SK-N-SH (cell line): ENCODE results near the gene COL5A1. TPM values are rescaled to one million over a fixed set of nuclear protein-coding genes. Genes with fewer than 3 reads are reported as not detected.

ENCODE experiments used
- CTCF ChIA-PET: fragments of 300-600, 350-600 bp; formaldehyde crosslinking; extraction: SDS; loops from one replicate; lab custom pipeline; 2021; lab: Yijun Ruan, JAX
- POLR2A ChIA-PET: fragments of 350-600 bp; sonication (Branson Sonifier 250); formaldehyde crosslinking; extraction: SDS; loops from one replicate; lab custom pipeline; 2020; ENCODE audit warnings: antibody characterized with exemption, inconsistent platforms; lab: Yijun Ruan, JAX
- DNase-seq: peaks from one replicate; pipeline ENCODE4 v3.0.0; 2012
- H2AFZ ChIP-seq: fragments of 200-600 bp; sonication (generic); 2 replicates; pipeline ENCODE4 v1.8.1; 2016; ENCODE audit warnings: antibody characterized with exemption, mild to moderate bottlenecking, low read depth
- H3F3A ChIP-seq: fragments of 200-600 bp; sonication (generic); replicated peaks from 2 replicates; pipeline ENCODE3; 2016; ENCODE audit warnings: antibody characterized with exemption, mild to moderate bottlenecking; ENCODE audit not compliant: insufficient read depth
- H3K27ac ChIP-seq, 2 experiments: fragments of 200-500 bp in 1 of 2; fragments of 200-600 bp in 1 of 2; sonication (Bioruptor generic) in 1 of 2; sonication (generic), shearing (Covaris generic) in 1 of 2; 2 replicates each; pipeline versions ENCODE4 v1.5.1 to v1.6.1; 2014 to 2016; ENCODE audit warnings: low read depth in 2 of 2, inconsistent platforms in 1 of 2, low read length in 1 of 2, mild to moderate bottlenecking in 1 of 2, mixed read lengths in 1 of 2
- H3K27me3 ChIP-seq: fragments of 200-600 bp; sonication (generic), shearing (Covaris generic); 2 replicates; pipeline ENCODE4 v1.6.1; 2016; ENCODE audit warnings: mixed run types; ENCODE audit not compliant: insufficient read depth
- H3K36me3 ChIP-seq, 2 experiments: fragments of 200-500 bp in 1 of 2; fragments of 200-600 bp in 1 of 2; sonication (Bioruptor generic) in 1 of 2; sonication (generic) in 1 of 2; replicated peaks in 1 of 2; 2 replicates each; pipeline versions ENCODE3 to v1.5.1; 2014 to 2016; ENCODE audit warnings: low read length in 1 of 2, mild to moderate bottlenecking in 1 of 2; ENCODE audit not compliant: insufficient read depth in 2 of 2, control insufficient read depth in 1 of 2
- H3K4me1 ChIP-seq, 2 experiments: fragments of 200-500 bp in 1 of 2; fragments of 200-600 bp in 1 of 2; sonication (Bioruptor generic) in 1 of 2; sonication (generic), shearing (Covaris generic) in 1 of 2; 2 replicates each; pipeline versions ENCODE4 v1.5.1 to v1.6.1; 2014 to 2016; ENCODE audit warnings: low read depth in 1 of 2, low read length in 1 of 2, mixed run types in 1 of 2; ENCODE audit not compliant: insufficient read depth in 2 of 2, control insufficient read depth in 1 of 2
- H3K4me2 ChIP-seq: fragments of 200-600 bp; sonication (generic), shearing (Covaris generic); 2 replicates; pipeline ENCODE4 v1.6.1; 2017; ENCODE audit warnings: mixed run types
- H3K4me3 ChIP-seq, 2 experiments: fragments of 200-500 bp in 1 of 2; fragments of 200-600 bp in 1 of 2; sonication (Bioruptor generic) in 1 of 2; sonication (generic), shearing (Covaris generic) in 1 of 2; 2 replicates each; pipeline versions ENCODE4 v1.5.1 to v1.8.1; 2014 to 2016; ENCODE audit warnings: low read depth in 2 of 2, inconsistent platforms in 1 of 2, low read length in 1 of 2, mild to moderate bottlenecking in 1 of 2, mixed read lengths in 1 of 2, moderate library complexity in 1 of 2
- H3K79me2 ChIP-seq: fragments of 200-600 bp; sonication (generic); 2 replicates; pipeline ENCODE4 v1.8.1; 2017; ENCODE audit warnings: mild to moderate bottlenecking; ENCODE audit not compliant: insufficient read depth
- H3K9ac ChIP-seq: fragments of 200-600 bp; sonication (generic); 2 replicates; pipeline ENCODE4 v1.6.1; 2017; ENCODE audit warnings: mixed run types
- H3K9me2 ChIP-seq: fragments of 200-600 bp; sonication (generic); 2 replicates; pipeline ENCODE4 v1.6.1; 2017; ENCODE audit warnings: mixed run types
- H3K9me3 ChIP-seq: fragments of 200-600 bp; sonication (generic); 2 replicates; pipeline ENCODE4 v1.6.1; 2017; ENCODE audit warnings: mixed run types, mild to moderate bottlenecking, moderate library complexity
- H4K20me1 ChIP-seq: fragments of 200-600 bp; sonication (generic); 2 replicates; pipeline ENCODE4 v1.6.1; 2017; ENCODE audit warnings: mild to moderate bottlenecking, mixed run types; ENCODE audit not compliant: insufficient read depth
- CHD2 ChIP-seq: fragments of 150-350 bp; IDR thresholded peaks from 2 replicates; pipeline ENCODE4 v1.6.1; 2018; ENCODE audit warnings: low read length; ENCODE audit not compliant: partially characterized antibody
- ELF1 ChIP-seq: IDR thresholded peaks from 2 replicates; pipeline ENCODE4 v1.4.0; 2012
- EP300 ChIP-seq, 2 experiments: IDR thresholded peaks; 2 replicates each; pipeline versions ENCODE4 v1.4.0 to v1.6.1; 2012; ENCODE audit warnings: borderline replicate concordance in 1 of 2, low read depth in 1 of 2, low read length in 1 of 2
- EZH2phosphoT487 ChIP-seq: fragments of 200-600 bp; sonication (generic); IDR thresholded peaks from 2 replicates; pipeline ENCODE4 v1.6.1; 2017; ENCODE audit warnings: low read depth, mixed run types, mild to moderate bottlenecking, antibody characterized with exemption, moderate library complexity, borderline replicate concordance
- FOSL2 ChIP-seq: IDR thresholded peaks from 2 replicates; pipeline ENCODE4 v1.4.0; 2012; ENCODE audit warnings: low read depth, mild to moderate bottlenecking, moderate library complexity, borderline replicate concordance
- GABPA ChIP-seq: IDR thresholded peaks from 2 replicates; pipeline ENCODE4 v1.4.0; 2012; ENCODE audit warnings: low read depth, mild to moderate bottlenecking
- MEF2A ChIP-seq: IDR thresholded peaks from 2 replicates; pipeline ENCODE4 v1.4.0; 2012; ENCODE audit warnings: low read depth, borderline replicate concordance
- NFIC ChIP-seq: IDR thresholded peaks from 2 replicates; pipeline ENCODE4 v1.4.0; 2012; ENCODE audit warnings: borderline replicate concordance
- NRF1 ChIP-seq: IDR thresholded peaks from 2 replicates; pipeline ENCODE4 v1.6.1; 2012; ENCODE audit warnings: low read depth, mild to moderate bottlenecking, low read length
- PBX3 ChIP-seq: IDR thresholded peaks from 2 replicates; pipeline ENCODE4; 2012
- RAD21 ChIP-seq: IDR thresholded peaks from 2 replicates; pipeline ENCODE4 v1.6.1; 2012; ENCODE audit warnings: mild to moderate bottlenecking, low read length
- RCOR1 ChIP-seq: fragments of 150-350 bp; IDR thresholded peaks from 2 replicates; pipeline ENCODE4 v1.6.1; 2017; ENCODE audit warnings: antibody characterized with exemption, low read length
- RXRA ChIP-seq: IDR thresholded peaks from 2 replicates; pipeline ENCODE4 v1.4.0; 2012; ENCODE audit warnings: low read depth, mild to moderate bottlenecking, borderline replicate concordance
- TAF1 ChIP-seq: IDR thresholded peaks from 2 replicates; pipeline ENCODE4 v1.6.1; 2012; ENCODE audit warnings: low read depth, mild to moderate bottlenecking, low read length, moderate library complexity, borderline replicate concordance
- TCF12 ChIP-seq: IDR thresholded peaks from 2 replicates; pipeline ENCODE4 v1.4.0; 2012
- TEAD4 ChIP-seq: IDR thresholded peaks from 2 replicates; pipeline ENCODE4 v1.4.0; 2012; ENCODE audit warnings: mild to moderate bottlenecking, borderline replicate concordance; ENCODE audit not compliant: insufficient read depth
- USF1 ChIP-seq: IDR thresholded peaks from 2 replicates; pipeline ENCODE4 v1.4.0; 2012; ENCODE audit warnings: low read depth, borderline replicate concordance
- ZBTB33 ChIP-seq: IDR thresholded peaks from 2 replicates; pipeline ENCODE4 v1.4.0; 2012; ENCODE audit warnings: low read depth, borderline replicate concordance
- WGBS: methylation state at CpG from one replicate; pipeline ENCODE4 v1.1.6; 2017; ENCODE audit warnings: low lambda C conversion rate; 5-methylcytosine and 5-hydroxymethylcytosine counted together
- polyA plus RNA-seq, 3 experiments: library from polyadenylated mRNA; depleted of rRNA; stranded (reverse); fragments of >200 nt; gene quantifications; 2 replicates each; pipeline ENCODE4 v1.2.3, GENCODE V29; 2012

The COL5A1 gene
- polyA plus RNA-seq, 1 of the 3 experiments (the other 2 are of a cell fraction), result 73.8 TPM

GRCh38 chr9:134607971-134608370 is 33.6 kb upstream of the COL5A1 start (continued):
- TF ChIP-seq RCOR1 (no peak), RXRA (no peak), GABPA (no peak), EZH2phosphoT487 (no peak), ZBTB33 (no peak), TEAD4 (no peak), NFIC (no peak), PBX3 (no peak), TAF1 (no peak), RAD21 (no peak), CHD2 (no peak)

- Histone ChIP-seq H3K79me2 (no peaks in the 10 kb centered on the region), H2AFZ (no peak overlapping the region), H3K4me2 (no peak overlapping the region), H3K27ac (no peak overlapping the region), H3F3A (peaks cover 15% of the 10 kb centered on the region), H3K9me3 (peaks cover 32% of the 10 kb centered on the region; the same call in 1 of the 2 replicates), H3K9me2 (no peaks in the 10 kb centered on the region)
- POLR2A ChIA-PET, result no interaction called here
- 60% methylated on average over 4 of the region's 4 CpGs for WGBS
- DNase-seq, result no peak
- TF ChIP-seq RCOR1, result no peak
- no peak for TF ChIP-seq FOSL2
- no peak for TF ChIP-seq MEF2A
- TF ChIP-seq NRF1, result no peak
- no peak for TF ChIP-seq TEAD4
- no peak for TF ChIP-seq TCF12
- TF ChIP-seq ZBTB33, result no peak
- no peak for TF ChIP-seq ELF1
- TF ChIP-seq EZH2phosphoT487, result no peak
- no peak for TF ChIP-seq EP300 (IDR thresholded peaks at IDR 0.05; ENCODE audit: borderline replicate concordance in 1 of 2, low read depth in 1 of 2, low read length in 1 of 2)
- no peak for TF ChIP-seq USF1
- TF ChIP-seq, all 33 proteins: peak for 0
- no peak overlapping the region for H3K9ac ChIP-seq
- CTCF ChIA-PET, result no interaction called here
- peaks cover 0 to 6% of the 10 kb centered on the region in 2 experiments for H3K36me3 ChIP-seq
- no peaks in the 10 kb centered on the region for H3K27me3 ChIP-seq
- no peak overlapping the region for H3K4me3 ChIP-seq
- no peaks in the 10 kb centered on the region for H4K20me1 ChIP-seq
- H3K4me1 ChIP-seq, result no peaks in the 10 kb centered on the region
These were observed 30.6 kb upstream of the COL5A1 start for GRCh38 chr9:134611046-134611445.
